GM23248 (cell line): ENCODE results near the gene STXBP6. TPM values are rescaled to one million over a fixed set of nuclear protein-coding genes. Genes with fewer than 3 reads are reported as not detected.

ENCODE experiments used
- DNase-seq: peaks from one replicate; pipeline ENCODE4 v3.0.0-alpha.2; 2015
- H2AFZ ChIP-seq: fragments of 200-600 bp; sonication (generic); 2 replicates; pipeline ENCODE4 v1.6.1; 2016; ENCODE audit warnings: antibody characterized with exemption
- H3F3A ChIP-seq: fragments of 200-600 bp; sonication (generic); 2 replicates; pipeline ENCODE4 v1.6.1; 2016; ENCODE audit warnings: mild to moderate bottlenecking, antibody characterized with exemption, mixed run types; ENCODE audit not compliant: insufficient read depth
- H3K27ac ChIP-seq: fragments of 200-600 bp; sonication (generic); 2 replicates; pipeline ENCODE4 v1.5.1; 2016; ENCODE audit warnings: mild to moderate bottlenecking
- H3K27me3 ChIP-seq: fragments of 200-600 bp; sonication (generic); replicated peaks from 2 replicates; pipeline ENCODE4 v1.6.1; 2016; ENCODE audit warnings: mild to moderate bottlenecking; ENCODE audit not compliant: insufficient read depth
- H3K36me3 ChIP-seq: fragments of 200-600 bp; sonication (generic); 2 replicates; pipeline ENCODE4 v1.6.1; 2016; ENCODE audit warnings: low read depth, mild to moderate bottlenecking
- H3K4me1 ChIP-seq: fragments of 200-600 bp; sonication (generic); 2 replicates; pipeline ENCODE4 v1.6.1; 2016; ENCODE audit warnings: mild to moderate bottlenecking; ENCODE audit not compliant: insufficient read depth
- H3K4me2 ChIP-seq: fragments of 200-600 bp; sonication (generic); one replicate; pipeline ENCODE4 v1.6.1; 2016; ENCODE audit warnings: mild to moderate bottlenecking; ENCODE audit not compliant: unreplicated experiment
- H3K4me3 ChIP-seq: fragments of 200-600 bp; sonication (generic); 2 replicates; pipeline ENCODE4 v1.5.1; 2016; ENCODE audit warnings: mild to moderate bottlenecking
- H3K79me2 ChIP-seq: fragments of 200-600 bp; sonication (generic); 2 replicates; pipeline ENCODE4 v1.6.1; 2016; ENCODE audit warnings: mild to moderate bottlenecking; ENCODE audit not compliant: insufficient read depth
- H3K9ac ChIP-seq: fragments of 200-600 bp; sonication (generic); 2 replicates; pipeline ENCODE4 v1.6.1; 2016; ENCODE audit warnings: mild to moderate bottlenecking
- H3K9me2 ChIP-seq: fragments of 200-600 bp; sonication (generic); 2 replicates; pipeline ENCODE4 v1.6.1; 2016; ENCODE audit warnings: mixed run types, mild to moderate bottlenecking, moderate library complexity; ENCODE audit not compliant: insufficient read depth
- H3K9me3 ChIP-seq: fragments of 200-600 bp; sonication (generic); one replicate; pipeline ENCODE4 v1.6.1; 2017; ENCODE audit warnings: low read depth
- H4K20me1 ChIP-seq: fragments of 200-600 bp; sonication (generic); 2 replicates; pipeline ENCODE4 v1.6.0; 2016; ENCODE audit not compliant: insufficient read depth
- EZH2 ChIP-seq: fragments of 200-600 bp; sonication (generic); IDR thresholded peaks from 2 replicates; pipeline ENCODE4 v1.6.1; 2018; ENCODE audit warnings: antibody characterized with exemption, mild to moderate bottlenecking; ENCODE audit not compliant: insufficient read depth, poor library complexity, severe bottlenecking
- EZH2phosphoT487 ChIP-seq: fragments of 200-600 bp; sonication (generic); IDR thresholded peaks from 2 replicates; pipeline ENCODE4 v1.6.1; 2018; ENCODE audit warnings: antibody characterized with exemption, moderate library complexity, mild to moderate bottlenecking, low read depth; ENCODE audit not compliant: insufficient read depth
- WGBS, 2 experiments: methylation state at CpG; one replicate each; pipeline ENCODE4 v1.1.6; 2015 to 2017; ENCODE audit warnings: low lambda C conversion rate in 2 of 2, low coverage in 1 of 2; ENCODE audit errors: missing lambda C conversion rate in 2 of 2; 5-methylcytosine and 5-hydroxymethylcytosine counted together
- in situ Hi-C: fragments of 300-500 bp; cut with MboI; formaldehyde crosslinking; loops from 2 replicates; pipeline ENCODE4 v1.15.0; 2020
- polyA plus RNA-seq: library from polyadenylated mRNA; unstranded; fragments of >200 nt; fragmentation: Nextera tagmentation; extraction: Ambion mirVana; gene quantifications from 2 replicates; pipeline ENCODE4 v1.2.1, GENCODE V29; 2016
- total RNA-seq: library from RNA; depleted of rRNA; stranded (reverse); fragments of >200 nt; shearing (Covaris generic); gene quantifications from 2 replicates; pipeline ENCODE4 v1.2.3, GENCODE V29; 2014

STXBP6 gene
- total and polyA plus RNA-seq, 2 experiments from 2014 or later: 13.9 to 19.6 TPM

DNA sequence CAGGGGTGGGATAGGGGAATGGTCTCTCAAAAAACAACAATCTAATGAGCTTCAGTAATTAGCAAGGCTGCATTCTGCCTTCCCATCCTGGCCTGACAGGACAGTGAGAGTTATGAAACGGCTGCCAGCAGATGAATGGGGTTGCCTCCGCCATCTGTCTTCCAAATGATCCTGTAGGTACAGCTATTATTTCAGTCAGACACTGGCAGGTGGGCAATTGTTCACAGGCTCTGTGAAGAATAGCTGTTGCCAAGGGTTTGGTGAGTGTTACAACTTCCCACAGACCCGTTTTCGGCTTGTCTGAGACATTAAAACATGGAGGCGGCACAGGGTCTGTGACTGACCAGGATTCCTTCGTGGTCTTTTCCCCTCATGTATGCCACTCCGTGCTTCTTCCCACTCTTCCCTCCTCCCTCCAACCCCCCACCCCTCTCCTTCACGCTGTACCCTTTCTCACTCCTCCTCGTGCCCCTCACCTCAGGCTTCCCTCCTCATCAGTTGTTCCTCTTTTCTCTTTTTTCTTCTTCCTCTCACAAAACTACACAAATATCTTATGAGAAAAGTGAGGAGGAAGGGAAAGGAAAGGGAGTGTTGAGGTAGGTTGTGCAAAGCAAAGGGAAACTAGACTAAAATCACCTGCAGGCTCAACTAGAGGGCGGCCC lies 255.2 kb downstream of the STXBP6 start:
- no peak overlapping the region for H3K27ac ChIP-seq
- H3K36me3 ChIP-seq: no peaks in the 10 kb centered on the region
- H3K4me1 ChIP-seq: no peaks in the 10 kb centered on the region
- no peak overlapping the region for H2AFZ ChIP-seq
- H4K20me1 ChIP-seq: no peaks in the 10 kb centered on the region
- H3K27me3 ChIP-seq: peaks cover 8% of the 10 kb centered on the region; the same call in 1 of the 2 replicates
- no peak overlapping the region for H3K4me2 ChIP-seq
- H3K79me2 ChIP-seq: no peaks in the 10 kb centered on the region
- no peak overlapping the region for H3K4me3 ChIP-seq
- H3K9me3 ChIP-seq: no peaks in the 10 kb centered on the region
- H3F3A ChIP-seq: no peaks in the 10 kb centered on the region
- no peak overlapping the region for H3K9ac ChIP-seq
- in situ Hi-C loops: no loop called here
- no peaks in the 10 kb centered on the region for H3K9me2 ChIP-seq
- DNase-seq: no peak
- WGBS, 2 experiments: 53 to 65% methylated on average over 5 to 10 of the region's 10 CpGs
- TF ChIP-seq EZH2 (no peak), EZH2phosphoT487 (no peak)

DNA sequence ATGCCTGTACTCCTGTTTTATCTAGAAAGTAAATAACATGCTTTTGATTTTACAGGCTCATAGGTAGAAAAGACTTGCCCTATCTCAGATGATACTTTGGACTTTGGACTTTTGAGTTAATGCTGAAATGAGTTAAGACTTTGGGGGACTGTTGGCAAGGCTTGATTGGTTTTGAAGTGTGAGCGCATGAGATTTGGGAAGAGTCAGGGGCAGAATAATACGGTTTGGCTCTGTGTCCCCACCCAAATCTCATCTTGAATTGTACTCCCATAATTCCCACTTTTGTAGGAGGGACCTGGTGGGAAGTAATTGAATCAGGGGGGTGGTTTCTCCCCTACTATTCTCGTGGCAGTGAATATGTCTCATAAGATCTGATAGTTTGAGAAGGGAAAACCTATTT lies 259.8 kb downstream of the STXBP6 start:
- Histone ChIP-seq H3F3A (no peaks in the 10 kb centered on the region), H3K4me1 (no peaks in the 10 kb centered on the region), H3K27me3 (peaks cover 16% of the 10 kb centered on the region), H4K20me1 (no peaks in the 10 kb centered on the region), H3K79me2 (no peaks in the 10 kb centered on the region), H3K9me2 (no peaks in the 10 kb centered on the region), H3K27ac (no peak overlapping the region), H2AFZ (no peak overlapping the region), H3K4me2 (no peak overlapping the region), H3K9ac (no peak overlapping the region), H3K36me3 (no peaks in the 10 kb centered on the region), H3K9me3 (no peaks in the 10 kb centered on the region), H3K4me3 (no peak overlapping the region)
- DNase-seq: no peak
- in situ Hi-C loops: no loop called here
- no peak for TF ChIP-seq EZH2phosphoT487
- no peak for TF ChIP-seq EZH2
- 21 to 28% methylated on average over 3 of the region's 3 CpGs for WGBS, 2 experiments

DNA sequence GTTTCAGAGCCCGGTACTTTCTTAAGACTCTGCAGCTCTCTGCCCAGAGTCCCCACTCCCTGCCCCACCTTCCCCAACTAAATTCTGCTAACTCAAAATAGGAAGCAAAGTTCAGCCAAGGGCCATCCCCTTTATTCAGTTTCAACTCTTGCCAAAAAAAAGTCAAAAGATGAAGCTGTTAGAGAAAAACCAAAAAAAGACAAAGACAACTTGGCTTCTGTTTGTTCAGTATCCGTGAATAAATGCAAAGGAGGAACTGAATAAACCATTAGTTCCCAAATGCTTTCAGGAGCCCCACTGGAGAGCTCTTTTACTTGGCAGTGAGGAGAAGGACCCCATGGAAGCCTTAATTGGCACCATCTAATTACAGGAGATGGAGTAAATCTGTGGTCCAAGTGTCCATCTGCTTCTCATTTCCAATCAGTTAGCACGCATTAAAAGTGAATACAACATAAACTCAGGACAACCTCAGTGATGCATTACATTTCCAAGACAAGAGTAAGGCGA lies 260.5 kb downstream of the STXBP6 start:
- Histone ChIP-seq H3K79me2 (no peaks in the 10 kb centered on the region), H3K36me3 (no peaks in the 10 kb centered on the region), H3K9ac (no peak overlapping the region), H3K4me1 (no peaks in the 10 kb centered on the region), H2AFZ (no peak overlapping the region), H4K20me1 (no peaks in the 10 kb centered on the region), H3K4me2 (no peak overlapping the region), H3F3A (no peaks in the 10 kb centered on the region), H3K27ac (no peak overlapping the region), H3K27me3 (peaks cover 13% of the 10 kb centered on the region), H3K9me3 (no peaks in the 10 kb centered on the region), H3K9me2 (no peaks in the 10 kb centered on the region), H3K4me3 (no peak overlapping the region)
- in situ Hi-C loops: no loop called here
- no peak for DNase-seq
- 1 to 2% methylated on average over 4 of the region's 4 CpGs for WGBS, 2 experiments
- TF ChIP-seq EZH2 (no peak), EZH2phosphoT487 (no peak)

DNA sequence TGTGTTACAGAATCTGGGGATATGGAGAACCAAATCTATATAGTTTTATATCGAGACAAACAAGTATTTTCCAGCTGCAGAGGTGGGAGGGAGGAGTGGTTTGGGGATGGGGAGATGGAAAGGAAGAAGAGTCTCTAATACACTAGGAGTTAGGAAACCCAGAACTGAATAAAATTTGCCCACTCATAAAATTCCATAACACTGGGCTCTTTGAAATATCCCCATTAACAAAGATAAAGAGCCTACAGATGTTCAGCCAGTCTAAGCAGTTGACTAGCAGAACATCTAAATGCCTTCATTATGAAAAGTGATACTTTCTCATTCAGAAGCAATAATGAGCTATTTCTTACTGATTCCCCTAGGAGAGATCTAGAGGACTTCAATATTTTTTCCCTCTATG lies 264.2 kb downstream of the STXBP6 start:
- DNase-seq: no peak
- no peak overlapping the region for H2AFZ ChIP-seq
- H3K9ac ChIP-seq: no peak overlapping the region
- no peaks in the 10 kb centered on the region for H3K36me3 ChIP-seq
- no peaks in the 10 kb centered on the region for H3K9me3 ChIP-seq
- no peaks in the 10 kb centered on the region for H3K9me2 ChIP-seq
- H3K4me1 ChIP-seq: no peaks in the 10 kb centered on the region
- no peak overlapping the region for H3K27ac ChIP-seq
- peaks cover 13% of the 10 kb centered on the region for H3K27me3 ChIP-seq
- H3K4me2 ChIP-seq: no peak overlapping the region
- no peaks in the 10 kb centered on the region for H3F3A ChIP-seq
- in situ Hi-C loops: no loop called here
- 10 to 27% methylated on average over 1 of the region's 1 CpG for WGBS, 2 experiments
- no peaks in the 10 kb centered on the region for H3K79me2 ChIP-seq
- H4K20me1 ChIP-seq: no peaks in the 10 kb centered on the region
- no peak overlapping the region for H3K4me3 ChIP-seq
- TF ChIP-seq EZH2: no peak

DNA sequence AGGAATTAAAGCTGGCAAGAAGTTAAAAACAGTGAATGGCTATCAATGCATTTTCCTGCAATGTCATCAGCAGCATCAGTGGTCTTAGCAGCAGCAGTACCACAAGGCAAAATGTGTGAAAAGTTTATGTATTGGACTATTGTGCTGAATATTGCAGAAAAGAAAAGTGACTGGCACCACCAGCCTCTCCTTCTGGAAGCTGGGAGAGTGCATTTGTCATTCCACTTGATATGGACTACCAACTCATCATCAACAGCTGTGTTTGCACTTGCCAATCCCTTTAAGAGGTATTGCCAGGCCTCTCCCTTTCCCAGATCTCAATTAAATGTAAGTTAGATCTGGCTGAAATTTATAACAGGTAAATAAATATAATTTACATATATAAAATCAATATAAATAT lies 265.0 kb downstream of the STXBP6 start:
- TF ChIP-seq EZH2phosphoT487 (no peak), EZH2 (no peak)
- H2AFZ ChIP-seq: no peak overlapping the region
- H3F3A ChIP-seq: no peaks in the 10 kb centered on the region
- H3K27ac ChIP-seq: no peak overlapping the region
- in situ Hi-C loops: no loop called here
- H4K20me1 ChIP-seq: no peaks in the 10 kb centered on the region
- H3K27me3 ChIP-seq: peaks cover 12% of the 10 kb centered on the region
- no peaks in the 10 kb centered on the region for H3K36me3 ChIP-seq
- DNase-seq: no peak
- H3K4me2 ChIP-seq: no peak overlapping the region
- H3K79me2 ChIP-seq: no peaks in the 10 kb centered on the region
- H3K9me3 ChIP-seq: no peaks in the 10 kb centered on the region
- H3K9ac ChIP-seq: no peak overlapping the region
- H3K4me1 ChIP-seq: no peaks in the 10 kb centered on the region
- no peaks in the 10 kb centered on the region for H3K9me2 ChIP-seq
- H3K4me3 ChIP-seq: no peak overlapping the region
